ENCODE data around the gene HOXA3. TPM values are rescaled to one million over a fixed set of nuclear protein-coding genes. Genes with fewer than 3 reads are reported as not detected.

Gene HOXA3
- total and polyA plus RNA-seq, 2 of the 8 experiments (the other 6 are each of a cell fraction or from before 2014, with no cell fraction given), result not detected

DNA sequence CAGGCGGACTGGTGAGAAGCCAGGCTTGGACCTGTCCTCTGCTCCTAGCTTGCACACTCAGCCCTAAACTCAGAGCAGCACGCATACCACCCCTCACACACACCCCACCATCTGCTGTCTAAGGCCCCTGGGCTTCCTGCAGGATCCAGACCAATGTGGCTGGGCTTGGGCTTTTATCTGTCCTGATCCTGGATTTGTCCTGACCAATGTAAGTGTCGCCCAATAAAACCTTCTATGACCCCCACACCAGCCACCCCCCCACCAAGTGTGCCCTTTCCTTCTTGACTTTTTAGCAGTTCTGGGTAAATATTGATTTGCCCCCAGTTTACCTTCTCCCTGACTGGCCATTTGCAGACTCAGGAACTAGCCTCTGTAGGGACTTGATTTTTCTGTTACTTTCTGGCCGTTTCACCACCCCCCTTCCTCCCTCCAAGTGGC, 49.2 kb upstream of the HOXA3 start:
- Histone ChIP-seq H3K27ac (ENCODE audit: low read depth, low read length) (no peak overlapping the region), H3K4me2 (ENCODE audit: insufficient read depth in 1 of 2, low read depth in 2 of 2, low read length in 2 of 2) (no peak overlapping the region; a peak in 1 of 4 replicates), H3K4ac (replicated peaks; ENCODE audit: insufficient read length, low read depth, low read length) (no peak overlapping the region), H3K23me2 (ENCODE audit: low read depth, low read length) (no peaks in the 10 kb centered on the region; the same call in 1 of the 2 replicates), H2BK15ac (ENCODE audit: low read length) (no peak overlapping the region), H3K79me1 (ENCODE audit: low read depth, low read length) (no peaks in the 10 kb centered on the region; the same call in 1 of the 2 replicates), H4K91ac (replicated peaks; ENCODE audit: insufficient read length, low read length) (no peak overlapping the region), H3K14ac (ENCODE audit: insufficient read length) (no peak overlapping the region), H3K36me3 (ENCODE audit: control insufficient read depth in 2 of 4, insufficient read depth in 4 of 4, low read length in 3 of 4) (peaks cover 0 to 19% (median 0%) of the 10 kb centered on the region in 4 experiments; a peak in 1 of 8 replicates), H4K5ac (ENCODE audit: insufficient read length, low read depth, low read length) (no peak overlapping the region), H3K23ac (ENCODE audit: insufficient read length) (no peak overlapping the region), H3K9ac (replicated peaks in 1 of 4; ENCODE audit: extremely low read depth in 1 of 4, low read depth in 3 of 4, low read length in 3 of 4) (no peak overlapping the region), H3K79me2 (ENCODE audit: control insufficient read depth in 1 of 2, insufficient read depth in 2 of 2, low read length in 2 of 2) (no peaks in the 10 kb centered on the region), H2BK5ac (ENCODE audit: low read depth, low read length) (no peak overlapping the region), H3K4me3 (ENCODE audit: extremely low read depth in 1 of 4, insufficient read depth in 2 of 4, low read depth in 3 of 4, low read length in 4 of 4) (no peak overlapping the region), H2BK20ac (ENCODE audit: low read length) (no peak overlapping the region), H3K18ac (ENCODE audit: extremely low read depth, low read length) (no peak overlapping the region), H3K56ac (replicated peaks; ENCODE audit: insufficient read length, low read depth, low read length) (no peak overlapping the region), H4K8ac (ENCODE audit: extremely low read depth, insufficient read depth, low read length) (no peak overlapping the region), H4K20me1 (replicated peaks in 1 of 2; ENCODE audit: control insufficient read depth in 1 of 2, insufficient read depth in 2 of 2, low read length in 2 of 2) (peaks cover 40 to 49% of the 10 kb centered on the region in 2 experiments), H2AFZ (ENCODE audit: low read length) (no peak overlapping the region), H3K9me3 (ENCODE audit: insufficient read depth in 2 of 2, low read depth in 1 of 2, low read length in 1 of 2) (no peaks in the 10 kb centered on the region; a peak in 1 of 4 replicates), H2BK12ac (ENCODE audit: low read depth, low read length) (no peak overlapping the region), H2BK120ac (replicated peaks; ENCODE audit: low read depth, low read length) (no peak overlapping the region), H2AK5ac (ENCODE audit: low read depth, low read length) (no peak overlapping the region; the same call in 1 of the 2 replicates), H3K4me1 (replicated peaks in 1 of 4; ENCODE audit: control insufficient read depth in 3 of 4, insufficient read depth in 4 of 4, low read length in 3 of 4) (peaks cover 0 to 8% (median 4%) of the 10 kb centered on the region in 4 experiments; a peak in 6 of 7 replicates), H3K27me3 (replicated peaks in 1 of 4; ENCODE audit: control insufficient read depth in 3 of 4, extremely low read depth in 1 of 4, insufficient read depth in 3 of 4, low read length in 3 of 4) (peaks cover 95 to 100% (median 100%) of the 10 kb centered on the region in 4 experiments)
- FAIRE-seq (no peak), DNase-seq (ENCODE audit: low read depth in 1 of 2, low spot score in 2 of 2) (peak in 1 of 2 experiments; percentile 42)
- POLR2A ChIA-PET (ENCODE audit: partially characterized antibody), result no interaction called here
- TF ChIP-seq NANOG (IDR thresholded peaks at IDR 0.05; ENCODE audit: insufficient read depth, low read depth, low read length, poor library complexity, severe bottlenecking), result no peak
- TF ChIP-seq EGR1 (IDR thresholded peaks at IDR 0.05; ENCODE audit: borderline replicate concordance, low read depth, low read length), result no peak
- TF ChIP-seq, protein P1, sequence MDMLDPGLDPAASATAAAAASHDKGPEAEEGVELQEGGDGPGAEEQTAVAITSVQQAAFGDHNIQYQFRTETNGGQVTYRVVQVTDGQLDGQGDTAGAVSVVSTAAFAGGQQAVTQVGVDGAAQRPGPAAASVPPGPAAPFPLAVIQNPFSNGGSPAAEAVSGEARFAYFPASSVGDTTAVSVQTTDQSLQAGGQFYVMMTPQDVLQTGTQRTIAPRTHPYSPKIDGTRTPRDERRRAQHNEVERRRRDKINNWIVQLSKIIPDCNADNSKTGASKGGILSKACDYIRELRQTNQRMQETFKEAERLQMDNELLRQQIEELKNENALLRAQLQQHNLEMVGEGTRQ (IDR thresholded peaks at IDR 0.05; ENCODE audit: low read length), result no peak
- TF ChIP-seq TEAD4 (IDR thresholded peaks at IDR 0.05; ENCODE audit: low read depth, low read length), result no peak
- TF ChIP-seq, protein P2, sequence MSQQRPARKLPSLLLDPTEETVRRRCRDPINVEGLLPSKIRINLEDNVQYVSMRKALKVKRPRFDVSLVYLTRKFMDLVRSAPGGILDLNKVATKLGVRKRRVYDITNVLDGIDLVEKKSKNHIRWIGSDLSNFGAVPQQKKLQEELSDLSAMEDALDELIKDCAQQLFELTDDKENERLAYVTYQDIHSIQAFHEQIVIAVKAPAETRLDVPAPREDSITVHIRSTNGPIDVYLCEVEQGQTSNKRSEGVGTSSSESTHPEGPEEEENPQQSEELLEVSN (IDR thresholded peaks at IDR 0.05), result no peak
- TF ChIP-seq EZH2 (IDR thresholded peaks at IDR 0.05; ENCODE audit: low read depth, low read length, severe bottlenecking), result no peak
- no peak for TF ChIP-seq RBBP5 (IDR thresholded peaks at IDR 0.05; ENCODE audit: borderline replicate concordance, low read depth, low read length)
- TF ChIP-seq CREB1 (IDR thresholded peaks at IDR 0.05), result no peak
- TF ChIP-seq GABPA (IDR thresholded peaks at IDR 0.05; ENCODE audit: borderline replicate concordance, insufficient read depth, low read length), result no peak
- no peak for TF ChIP-seq JUN (IDR thresholded peaks at IDR 0.05; ENCODE audit: low read depth, low read length)
- no peak for TF ChIP-seq POU5F1 (IDR thresholded peaks at IDR 0.05; ENCODE audit: low read depth, low read length)
- CTCF ChIA-PET (ENCODE audit: partially characterized antibody), result interaction anchor here (0.7 to 3.9 kb wide), 6 partner anchors 7 to 572 kb away, joined by 4 to 23 read pairs (median 5); no protein-coding TSS in a partner anchor
- 33% methylated on average over 4 of the region's 4 CpGs; no CpG with 5 or more reads in 1 of the 2 experiments for WGBS, 2 experiments (ENCODE audit: extremely low coverage in 1 of 2, insufficient coverage in 1 of 2, insufficient read length in 1 of 2, insufficient replicate concordance in 2 of 2, low coverage in 1 of 2, low lambda C conversion rate in 2 of 2, missing lambda C conversion rate in 1 of 2)
